Measurements from ENCODE around the gene CD84.
A peak's percentile ranks its signal among the peaks of the same experiment; 100 is the strongest.
"Not testable (repeated sequence)": the region's sequence is repeated elsewhere in the genome, so short reads cannot be mapped to it uniquely, and the experiment has no call there.

The CD84 gene

GRCh38 chr1:160610569-160611242 is 31.4 kb upstream of the CD84 start:
- DNase-seq (ENCODE audit: low read depth in 1 of 2, low spot score in 1 of 2) = no peak

- no peak for DNase-seq (ENCODE audit: low read depth in 1 of 2, low spot score in 1 of 2)
These were observed 29.6 kb upstream of the CD84 start for GRCh38 chr1:160608941-160609340.

DNA sequence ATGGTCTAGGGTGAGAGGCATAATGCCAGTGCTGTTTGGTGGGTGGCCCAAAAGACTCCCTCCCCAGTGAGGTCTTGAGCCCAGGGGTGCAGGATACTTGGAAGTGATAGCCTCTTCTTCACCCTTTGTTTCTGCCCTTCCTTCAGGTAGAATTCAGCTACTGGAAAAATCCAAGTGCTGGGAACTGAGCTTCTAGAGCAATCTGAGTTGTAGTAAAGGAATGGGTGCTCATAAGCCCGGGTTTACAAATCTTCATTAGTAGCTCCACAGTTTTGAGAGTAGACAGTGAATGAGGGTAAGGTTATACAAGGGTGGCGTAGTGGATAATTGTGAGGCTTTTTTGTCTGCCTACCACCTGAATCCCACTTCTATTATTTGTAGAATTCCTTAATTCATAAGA is 29.2 kb upstream of the CD84 start:
- DNase-seq (ENCODE audit: low read depth in 1 of 2, low spot score in 1 of 2) = no peak

GRCh38 chr1:160608057-160608456 is 28.8 kb upstream of the CD84 start:
- DNase-seq (ENCODE audit: low read depth in 1 of 2, low spot score in 1 of 2) = no peak

DNA sequence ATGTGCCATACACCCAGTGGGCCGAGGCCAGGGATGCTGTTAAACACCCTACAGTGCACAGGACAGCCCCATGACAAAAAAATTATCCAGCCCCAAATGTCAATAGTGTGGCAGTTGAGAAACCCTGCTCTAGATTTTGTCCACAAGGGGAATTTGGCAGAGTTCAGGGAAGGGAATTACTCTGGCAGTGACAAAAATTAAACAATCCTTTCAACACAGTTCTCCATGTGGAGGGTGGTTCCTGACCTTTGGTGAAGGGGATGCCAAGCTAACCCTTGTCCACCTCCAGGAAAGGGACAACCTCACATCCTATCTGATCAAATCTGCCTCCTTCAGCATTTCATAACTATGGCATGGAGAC is 28.4 kb upstream of the CD84 start:
- no peak for DNase-seq (ENCODE audit: low read depth in 1 of 2, low spot score in 1 of 2)

- peak in 1 of 2 donors; percentile 45 for DNase-seq (ENCODE audit: low read depth in 1 of 2, low spot score in 1 of 2)
These were observed 27.8 kb upstream of the CD84 start for GRCh38 chr1:160607011-160607671.

DNA sequence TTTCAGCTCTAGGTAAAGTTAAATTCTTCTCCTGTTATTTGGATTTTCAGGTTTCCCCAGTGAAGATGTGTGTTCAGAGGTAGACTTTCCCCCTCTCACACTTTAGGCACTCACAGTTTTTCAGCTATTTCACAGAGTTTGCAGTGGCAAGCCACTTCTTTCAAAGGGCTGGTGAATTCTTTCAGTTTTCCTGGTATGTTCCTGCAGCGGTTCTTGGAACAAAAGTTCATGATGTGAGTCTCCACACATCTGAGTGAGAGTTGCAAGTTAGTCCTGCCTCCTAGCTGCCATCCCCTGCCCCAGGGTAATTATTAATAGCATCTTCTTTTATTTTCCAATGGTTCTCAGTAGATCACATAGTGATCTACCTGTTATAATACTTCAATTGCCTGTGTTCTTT is 27.3 kb upstream of the CD84 start:
- DNase-seq (ENCODE audit: low read depth in 1 of 2, low spot score in 1 of 2) = no peak

GRCh38 chr1:160605792-160606479 is 26.6 kb upstream of the CD84 start:
- DNase-seq (ENCODE audit: low read depth in 1 of 2, low spot score in 1 of 2) = no peak

GRCh38 chr1:160605205-160605604 is 25.9 kb upstream of the CD84 start:
- DNase-seq (ENCODE audit: low read depth in 1 of 2, low spot score in 1 of 2) = no peak

DNA sequence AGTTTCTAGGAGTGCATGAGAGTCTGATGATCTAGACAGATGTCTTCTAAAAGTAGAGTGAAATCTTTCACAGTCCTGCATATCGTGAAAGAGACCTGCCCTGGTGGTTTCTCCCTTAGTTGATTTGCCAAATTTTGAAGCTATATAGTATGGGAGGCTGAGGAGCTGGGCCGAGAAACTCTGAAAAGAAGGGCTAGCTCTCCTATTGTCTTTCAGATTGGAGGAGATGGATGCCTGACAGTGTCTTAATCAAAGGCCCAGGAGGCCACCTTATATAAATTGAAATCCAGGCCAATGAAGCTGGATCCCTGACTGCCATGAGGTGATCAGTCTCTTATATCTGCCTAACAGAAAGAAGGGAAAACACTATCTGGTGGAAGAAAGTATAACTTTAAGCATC is 18.4 kb upstream of the CD84 start:
- no peak for DNase-seq (ENCODE audit: low read depth in 1 of 2, low spot score in 1 of 2)

- DNase-seq (ENCODE audit: low read depth in 1 of 2, low spot score in 1 of 2) = no peak
These were observed 17.8 kb upstream of the CD84 start for GRCh38 chr1:160597051-160597450.

DNA sequence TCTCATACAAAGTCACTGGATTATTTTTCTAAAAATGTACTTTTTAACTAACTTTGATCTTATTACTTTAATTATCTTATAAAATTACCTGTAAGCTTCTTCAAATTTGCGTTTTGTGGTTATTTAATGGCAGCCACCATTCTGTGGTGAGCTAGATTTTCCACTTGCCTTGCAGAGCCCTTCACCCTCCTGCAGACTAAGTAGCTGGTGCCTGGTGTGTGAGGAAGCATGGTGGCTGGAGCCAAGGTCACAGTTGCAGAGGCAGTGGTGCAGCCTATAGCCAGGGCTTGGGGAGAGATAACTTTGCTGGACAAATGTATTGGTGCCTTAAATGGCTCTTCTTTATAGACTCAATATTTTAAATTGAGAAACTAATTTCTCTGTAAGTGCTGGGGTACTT is 11.2 kb upstream of the CD84 start:
- no peak for DNase-seq (ENCODE audit: low read depth in 1 of 2, low spot score in 1 of 2)

DNA sequence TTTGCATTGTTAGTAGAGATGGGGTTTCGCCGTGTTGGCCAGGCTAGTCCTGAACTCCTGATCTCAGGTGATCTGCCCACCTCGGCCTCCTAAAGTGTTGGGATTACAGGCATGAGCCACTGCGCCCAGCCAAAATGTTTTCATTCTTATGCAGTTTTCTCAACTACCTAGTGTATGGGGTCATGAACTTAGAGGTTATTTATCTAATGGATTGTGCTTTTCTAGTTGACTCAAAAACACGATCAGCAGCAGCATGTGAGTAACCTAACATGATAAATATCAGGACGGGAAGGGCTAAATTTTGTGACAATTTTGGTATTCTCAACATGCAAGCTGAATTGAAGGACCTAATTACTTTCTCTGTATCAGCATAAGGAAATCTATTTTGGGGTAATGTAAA is 9.2 kb upstream of the CD84 start:
- no peak for DNase-seq (ENCODE audit: low read depth in 1 of 2, low spot score in 1 of 2)

- DNase-seq (ENCODE audit: low read depth in 1 of 2, low spot score in 1 of 2) = no peak
These were observed 5.5 kb upstream of the CD84 start for GRCh38 chr1:160584784-160585183.

GRCh38 chr1:160582976-160583375 is 3.7 kb upstream of the CD84 start:
- not testable (repeated sequence) for DNase-seq (ENCODE audit: low read depth in 1 of 2, low spot score in 1 of 2)

DNA sequence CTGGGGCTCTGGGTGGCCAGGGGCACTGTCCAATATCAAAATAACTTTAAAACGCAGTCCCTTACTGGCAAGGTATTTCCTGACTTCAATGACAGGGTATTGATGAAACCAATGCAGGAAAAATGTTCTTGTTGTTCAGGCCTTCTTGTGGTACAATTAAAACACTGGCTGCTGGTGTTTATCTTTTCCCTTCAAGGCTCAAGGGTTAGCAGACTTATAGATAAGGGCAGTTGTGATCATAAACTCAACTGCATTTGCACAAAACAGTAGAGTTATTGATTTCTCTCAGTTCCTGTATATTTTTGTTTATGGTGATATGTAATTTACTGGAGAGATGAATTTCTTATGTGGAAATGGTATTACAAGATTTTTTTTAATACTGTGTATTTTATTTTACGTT is 2.7 kb upstream of the CD84 start:
- no peak for DNase-seq (ENCODE audit: low read depth in 1 of 2, low spot score in 1 of 2)

DNA sequence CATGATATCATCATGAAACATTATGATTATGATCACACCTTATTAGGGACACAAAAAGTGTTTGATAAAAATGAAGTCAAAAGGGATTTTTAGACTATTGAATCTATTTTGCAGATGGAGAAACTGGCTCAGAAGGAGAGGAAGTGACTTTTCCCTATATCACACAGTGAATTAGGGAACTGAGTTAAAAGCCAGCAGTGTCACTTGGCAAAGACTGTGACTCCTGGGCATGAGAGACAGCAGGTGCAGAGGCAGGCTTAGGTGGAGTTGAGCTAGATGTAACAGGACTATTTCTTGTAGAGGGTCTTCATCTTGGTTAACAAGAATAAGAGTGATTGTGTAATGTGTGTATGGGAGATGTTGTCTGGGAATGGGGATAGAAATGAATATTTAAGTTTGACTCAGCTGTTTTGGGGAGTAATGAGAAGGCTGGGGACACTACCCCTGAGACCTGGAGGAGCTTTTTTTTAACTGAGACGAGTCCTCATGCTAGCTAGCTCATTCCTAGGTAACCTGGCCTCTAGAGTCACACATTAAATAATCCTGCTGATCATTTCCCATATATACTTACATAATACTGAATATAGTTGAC is 1.0 kb upstream of the CD84 start:
- no peak for DNase-seq (ENCODE audit: low read depth in 1 of 2, low spot score in 1 of 2)

DNA sequence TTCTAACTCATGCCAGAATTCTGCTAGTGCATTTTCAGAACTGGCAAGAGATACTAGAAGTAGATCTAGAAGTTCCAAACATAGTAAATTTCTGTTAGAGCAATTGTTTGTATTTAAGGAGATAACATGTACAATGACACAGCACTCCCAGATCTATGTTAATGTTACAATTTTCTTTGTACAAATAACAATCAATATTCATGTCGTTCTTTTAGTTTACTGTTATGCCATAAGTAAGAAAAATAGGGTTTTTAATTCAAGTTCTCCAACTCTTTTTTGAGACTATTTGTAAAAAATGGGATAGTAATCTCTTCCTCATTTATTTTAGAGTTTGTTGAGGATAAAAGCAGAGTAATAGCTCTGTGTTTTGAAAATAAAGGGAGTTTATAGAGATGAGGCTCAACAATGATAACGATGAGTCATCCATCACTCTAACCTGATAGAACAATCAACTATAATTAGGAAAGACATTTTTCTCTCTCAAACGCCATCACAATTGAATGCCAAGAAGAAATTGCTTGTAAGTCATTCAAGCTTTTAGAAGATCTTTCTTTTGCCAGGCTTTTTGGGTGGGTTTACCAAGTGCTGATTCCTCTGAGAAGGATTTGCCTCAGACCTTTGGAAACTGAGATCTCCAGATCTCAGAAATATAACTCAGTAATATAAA is 638 bp downstream of the CD84 start:
- DNase-seq (ENCODE audit: low read depth in 1 of 2, low spot score in 1 of 2) = no peak

DNA sequence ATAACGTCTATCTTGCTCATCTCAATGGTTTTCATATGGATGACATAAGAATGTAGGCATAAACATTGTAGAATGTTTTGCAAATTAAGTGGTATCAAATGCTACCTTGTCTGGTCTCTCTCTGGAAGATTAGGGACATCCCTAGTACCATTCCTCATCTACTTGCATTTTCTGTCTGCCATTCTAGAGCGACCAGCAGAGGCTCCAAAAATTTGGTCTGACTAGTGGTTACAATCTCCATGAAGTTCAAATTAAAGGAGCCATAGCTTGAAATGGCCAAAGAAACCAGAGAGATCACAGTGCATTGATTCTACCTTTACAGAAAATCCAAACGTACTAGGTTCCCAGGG is 1.1 kb downstream of the CD84 start:
- no peak for DNase-seq (ENCODE audit: low read depth in 1 of 2, low spot score in 1 of 2)

DNA sequence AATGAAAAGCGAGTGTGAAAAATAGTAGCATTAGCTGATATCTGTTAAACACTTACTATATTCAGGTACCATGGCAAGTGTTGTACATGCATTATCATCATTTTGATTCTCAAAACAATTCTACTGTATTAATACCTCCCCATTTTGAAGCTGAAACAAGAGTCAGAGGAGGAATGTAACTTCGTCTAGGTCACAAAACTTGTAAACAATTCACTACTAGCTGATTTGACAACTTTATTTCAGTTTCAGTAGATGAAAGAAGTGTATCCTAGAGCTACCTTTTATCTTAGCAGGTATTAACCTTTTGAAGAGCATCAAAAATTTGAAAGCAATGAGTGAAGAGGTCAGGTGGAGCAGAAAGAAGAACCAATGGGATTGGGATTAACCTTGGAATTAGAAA is 1.6 kb downstream of the CD84 start:
- DNase-seq (ENCODE audit: low read depth in 1 of 2, low spot score in 1 of 2) = no peak

DNA sequence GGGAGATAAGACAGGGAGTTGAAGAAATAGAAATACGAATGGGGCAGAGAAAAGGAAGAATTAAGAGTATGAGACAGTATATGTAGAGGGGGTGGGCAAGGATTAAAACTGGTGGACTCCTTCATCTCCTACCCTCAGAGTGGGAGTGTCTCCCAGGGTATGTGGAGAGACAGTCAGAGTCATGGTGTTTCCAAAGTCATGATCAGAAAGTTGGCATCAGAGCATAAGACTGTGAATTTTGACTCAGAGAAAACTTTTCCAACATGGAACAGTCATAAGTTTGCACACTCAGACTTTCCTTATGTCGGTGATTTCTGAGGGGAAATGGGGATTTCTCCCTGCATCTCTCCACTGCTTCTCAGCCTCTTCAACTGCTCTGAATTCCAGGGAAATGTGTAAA is 2.4 kb downstream of the CD84 start:
- no peak for DNase-seq (ENCODE audit: low read depth in 1 of 2, low spot score in 1 of 2)

- DNase-seq (ENCODE audit: low read depth in 1 of 2, low spot score in 1 of 2) = no peak
These were observed 2.9 kb downstream of the CD84 start for GRCh38 chr1:160576390-160576789.
